HEK293T (cell line): ENCODE results near the gene CCDC201.

Experiments
- CTCF ChIA-PET: fragments of 350-600 bp; formaldehyde crosslinking; extraction: SDS; loops from one replicate; lab custom pipeline; 2021; ENCODE audit warnings: antibody characterized with exemption, inconsistent platforms; lab: Yijun Ruan, JAX
- POLR2A ChIA-PET: fragments of 350-600 bp; formaldehyde crosslinking; extraction: SDS; loops from one replicate; lab custom pipeline; 2020; ENCODE audit warnings: antibody characterized with exemption, inconsistent platforms; lab: Yijun Ruan, JAX
- DNase-seq: peaks from one replicate; pipeline ENCODE4 v3.0.0; 2012; ENCODE audit warnings: mixed read lengths; ENCODE audit errors: extremely low spot score
- ARNT ChIP-seq: fragments of 450-650 bp; IDR thresholded peaks from 2 replicates; pipeline ENCODE4 v1.6.1; 2017; ENCODE audit warnings: mild to moderate bottlenecking
- BHLHE40 ChIP-seq: fragments of 450-650 bp; IDR thresholded peaks from 2 replicates; pipeline ENCODE4 v1.6.1; 2016; ENCODE audit warnings: mild to moderate bottlenecking, moderate library complexity, borderline replicate concordance
- CTBP1 ChIP-seq: fragments of 450-650 bp; IDR thresholded peaks from 2 replicates; pipeline ENCODE4 v1.6.1; 2016; ENCODE audit warnings: borderline replicate concordance
- ELF4 ChIP-seq: fragments of 450-650 bp; IDR thresholded peaks from 2 replicates; pipeline ENCODE4 v1.6.1; 2017; ENCODE audit warnings: antibody characterized with exemption
- FOXA1 ChIP-seq: fragments of 450-650 bp; IDR thresholded peaks from 2 replicates; pipeline ENCODE4 v1.6.1; 2016; ENCODE audit warnings: mild to moderate bottlenecking
- FOXK2 ChIP-seq: fragments of 450-650 bp; IDR thresholded peaks from 2 replicates; pipeline ENCODE4 v1.6.1; 2016; ENCODE audit warnings: mild to moderate bottlenecking
- FOXM1 ChIP-seq: fragments of 450-650 bp; IDR thresholded peaks from 2 replicates; pipeline ENCODE4 v1.6.1; 2017; ENCODE audit warnings: mild to moderate bottlenecking, borderline replicate concordance
- HDGF ChIP-seq: fragments of 450-650 bp; IDR thresholded peaks from 2 replicates; pipeline ENCODE4 v1.6.1; 2017; ENCODE audit warnings: antibody characterized with exemption, borderline replicate concordance
- L3MBTL2 ChIP-seq: fragments of 450-650 bp; conservative IDR thresholded peaks from 2 replicates; pipeline ENCODE4 v1.6.1; 2016; ENCODE audit warnings: mild to moderate bottlenecking
- LEF1 ChIP-seq: fragments of 450-650 bp; IDR thresholded peaks from 2 replicates; pipeline ENCODE4 v1.6.1; 2017; ENCODE audit warnings: mild to moderate bottlenecking, borderline replicate concordance
- NFRKB ChIP-seq: fragments of 450-650 bp; IDR thresholded peaks from 2 replicates; pipeline ENCODE4 v1.6.1; 2016; ENCODE audit warnings: mild to moderate bottlenecking, moderate library complexity
- SP1 ChIP-seq: fragments of 450-650 bp; IDR thresholded peaks from 2 replicates; pipeline ENCODE4 v1.6.1; 2017
- SUZ12 ChIP-seq: fragments of 450-650 bp; IDR thresholded peaks from 2 replicates; pipeline ENCODE4 v1.6.1; 2016; ENCODE audit warnings: mild to moderate bottlenecking
- TARDBP ChIP-seq: fragments of 450-650 bp; IDR thresholded peaks from 2 replicates; pipeline ENCODE4 v1.6.1; 2016
- ZNF384 ChIP-seq: fragments of 450-650 bp; IDR thresholded peaks from 2 replicates; pipeline ENCODE4 v1.6.1; 2016
- TF ChIP-seq, protein P1 (sequence below): fragments of 450-650 bp; IDR thresholded peaks from 2 replicates; pipeline ENCODE4 v1.6.1; 2016

Gene CCDC201, protein sequence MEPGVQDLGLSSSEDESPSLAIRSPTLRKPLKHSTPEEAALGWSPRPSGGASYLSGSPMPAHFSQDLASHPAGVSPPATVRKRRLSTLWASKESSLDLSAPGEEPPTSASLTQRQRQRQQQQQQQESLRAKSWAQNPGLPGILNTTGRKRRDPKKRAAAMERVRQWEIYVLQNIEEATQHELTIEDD

DNA sequence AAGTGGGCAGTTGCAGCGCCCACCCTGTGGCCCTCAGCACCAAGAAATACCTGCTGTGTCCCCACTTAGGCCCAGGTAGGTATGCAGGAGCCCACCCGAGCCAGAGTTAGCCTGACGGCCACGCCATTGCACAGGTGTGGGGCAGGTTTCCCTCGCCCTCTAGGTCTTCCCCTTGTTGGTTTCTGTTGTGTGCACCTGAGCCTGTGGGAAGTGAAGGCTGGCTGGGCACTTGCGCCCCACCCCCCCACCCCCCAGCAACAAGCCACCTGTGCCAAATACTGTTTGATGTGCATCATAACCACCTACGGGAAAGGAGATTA is at the start of gene CCDC201:
TSS of gene CCDC201 (minus strand) at position 48 of the 320 bp plus-strand sequence. CDS start 75 bp downstream, outside the sequence.
- no peak for DNase-seq
- TF ChIP-seq L3MBTL2 (no peak), NFRKB (no peak), FOXK2 (no peak), ELF4 (no peak)
- POLR2A ChIA-PET = no interaction called here
- CTCF ChIA-PET = interaction anchor here (0.9 kb wide), 1 partner anchor 11 kb away, joined by 4 read pairs; no protein-coding TSS in a partner anchor

DNA sequence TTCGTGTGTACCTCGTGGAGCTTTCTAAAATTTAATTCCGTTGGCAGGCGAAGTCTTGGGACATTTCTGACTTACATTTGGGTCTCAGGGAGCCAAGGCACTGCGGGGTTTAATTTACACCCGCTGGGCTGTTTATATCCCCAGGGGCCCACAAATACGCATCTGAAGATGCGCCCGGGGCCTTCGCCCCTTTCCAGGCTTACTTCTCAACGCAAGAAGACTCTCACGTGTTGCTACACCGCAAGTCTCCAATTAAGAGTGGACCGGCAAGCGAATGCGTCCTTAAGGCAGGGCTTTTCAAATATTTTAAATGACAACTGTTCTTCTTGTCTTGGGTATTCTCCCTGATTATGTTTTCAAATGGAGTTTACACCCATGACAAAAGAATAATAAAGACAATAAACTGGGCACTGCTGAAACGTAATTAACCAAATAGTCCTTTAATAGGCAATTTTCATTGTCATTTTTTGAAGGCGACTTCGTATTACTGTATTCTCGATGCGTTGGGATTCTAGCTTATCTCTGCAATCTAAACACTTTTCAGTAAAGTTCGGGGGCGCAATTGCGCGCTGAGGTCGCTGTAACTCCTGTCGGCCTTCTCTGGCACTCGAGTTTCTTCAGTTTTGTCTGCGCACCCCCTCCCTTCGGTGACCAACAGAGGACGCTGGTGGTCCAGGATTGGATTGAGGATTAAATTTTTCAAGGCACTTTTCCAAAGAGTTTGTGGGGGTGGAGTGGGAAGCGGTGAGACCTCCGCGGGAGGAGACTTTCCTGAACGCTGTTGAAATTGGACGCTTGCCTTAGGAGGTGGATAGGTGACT is 49.0 kb upstream of the CCDC201 start:
- ChIA-PET CTCF (interaction anchor here (0.6 to 2.9 kb wide), 28 partner anchors 10 to 1314 kb away, joined by 3 to 13 read pairs (median 4); no protein-coding TSS in a partner anchor), POLR2A (no interaction called here)
- peak; percentile 54 for DNase-seq

DNA sequence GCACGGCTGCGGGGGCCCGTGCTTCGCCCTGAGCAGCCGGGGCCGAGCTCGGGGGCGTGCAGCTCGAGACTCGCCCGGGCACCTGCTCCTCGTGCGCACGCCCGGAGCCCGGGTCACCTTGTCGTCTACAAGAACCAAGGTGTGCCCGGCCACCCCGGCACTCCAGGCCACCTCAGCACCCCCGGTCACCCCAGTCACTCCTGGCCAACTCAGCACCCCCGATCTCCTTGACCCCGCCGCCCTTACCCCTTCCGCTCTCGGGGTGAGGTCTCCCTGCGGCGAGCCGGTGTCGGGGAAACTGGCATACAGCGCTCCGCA is 48.5 kb upstream of the CCDC201 start:
- DNase-seq = no peak
- CTCF ChIA-PET = interaction anchor here (0.6 to 2.9 kb wide), 4 partner anchors 32 to 1166 kb away, joined by 3 to 13 read pairs (median 8); no protein-coding TSS in a partner anchor
- POLR2A ChIA-PET = no interaction called here
- no peak for TF ChIP-seq ZNF384
- TF ChIP-seq LEF1 = no peak
- TF ChIP-seq FOXK2 = no peak
- TF ChIP-seq FOXA1 = no peak
- TF ChIP-seq L3MBTL2 = no peak
- TF ChIP-seq BHLHE40 = no peak
- TF ChIP-seq TARDBP = no peak
- TF ChIP-seq SP1 = no peak
- no peak for TF ChIP-seq ELF4
- no peak for TF ChIP-seq SUZ12
- no peak for TF ChIP-seq CTBP1
- TF ChIP-seq ARNT = no peak
- no peak for TF ChIP-seq NFRKB
- TF ChIP-seq, protein P1, sequence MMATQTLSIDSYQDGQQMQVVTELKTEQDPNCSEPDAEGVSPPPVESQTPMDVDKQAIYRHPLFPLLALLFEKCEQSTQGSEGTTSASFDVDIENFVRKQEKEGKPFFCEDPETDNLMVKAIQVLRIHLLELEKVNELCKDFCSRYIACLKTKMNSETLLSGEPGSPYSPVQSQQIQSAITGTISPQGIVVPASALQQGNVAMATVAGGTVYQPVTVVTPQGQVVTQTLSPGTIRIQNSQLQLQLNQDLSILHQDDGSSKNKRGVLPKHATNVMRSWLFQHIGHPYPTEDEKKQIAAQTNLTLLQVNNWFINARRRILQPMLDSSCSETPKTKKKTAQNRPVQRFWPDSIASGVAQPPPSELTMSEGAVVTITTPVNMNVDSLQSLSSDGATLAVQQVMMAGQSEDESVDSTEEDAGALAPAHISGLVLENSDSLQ = no peak

More for the DNA sequence above, 49.0 kb upstream of the CCDC201 start:
- TF ChIP-seq NFRKB = no peak
- no peak for TF ChIP-seq ELF4

DNA sequence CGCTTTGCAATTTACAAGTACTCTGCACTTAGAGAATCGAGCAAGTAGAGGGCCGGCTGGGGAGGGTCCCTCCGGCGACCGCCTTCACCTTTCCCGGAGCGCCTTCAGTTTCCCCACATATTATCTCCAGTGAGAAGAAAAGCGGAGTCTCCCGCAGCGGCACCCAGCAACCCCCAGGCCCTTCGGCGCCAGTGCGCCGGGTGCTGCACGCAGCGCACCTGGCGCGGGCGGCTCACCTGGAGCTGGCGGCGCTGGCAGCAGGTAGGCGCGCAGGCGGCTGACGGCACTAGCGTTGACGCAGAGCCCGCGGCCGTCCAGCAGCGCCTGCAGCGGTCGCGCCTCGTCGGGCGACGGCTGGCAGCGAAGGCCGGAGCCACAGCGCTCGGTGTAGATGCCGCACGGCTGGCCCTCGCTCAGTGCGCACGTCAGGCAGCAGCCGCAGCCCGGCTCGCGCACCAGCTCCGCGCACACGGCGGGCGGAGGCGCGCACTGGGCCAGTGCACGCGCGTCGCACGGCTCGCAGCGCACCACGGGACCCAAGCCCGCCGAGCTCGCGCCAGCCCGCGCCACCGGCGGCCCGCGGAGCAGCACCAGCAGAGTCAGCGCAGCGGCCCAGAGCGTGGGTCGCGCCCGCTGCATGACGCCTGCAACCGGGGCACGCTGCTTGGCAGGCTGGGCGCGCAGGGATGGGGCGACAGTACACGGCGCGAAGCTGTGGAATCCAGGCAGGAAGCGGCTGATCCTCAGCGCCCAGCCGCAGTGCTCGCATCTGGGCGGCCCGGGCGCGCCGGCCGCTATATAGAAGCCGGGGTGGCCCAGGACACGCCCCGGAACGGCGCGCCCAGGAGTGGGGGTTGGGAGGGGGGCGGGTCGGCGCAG is 47.9 kb upstream of the CCDC201 start, which contains the start of gene IGFBP3:
TSS of gene IGFBP3 (minus strand) at position 771 of the 879 bp plus-strand sequence. CDS start at position 639, 132 bp downstream.
- TF ChIP-seq, protein P1 = no peak
- TF ChIP-seq TARDBP (no peak), ELF4 (no peak), ZNF384 (no peak), SUZ12 (no peak), FOXK2 (no peak), BHLHE40 (no peak), NFRKB (no peak), ARNT (no peak), CTBP1 (no peak), SP1 (no peak), FOXA1 (no peak), HDGF (no peak), FOXM1 (no peak), LEF1 (no peak), L3MBTL2 (no peak)
- ChIA-PET CTCF (interaction anchor here (0.6 to 2.9 kb wide), 4 partner anchors 33 to 1166 kb away, joined by 3 to 13 read pairs (median 8); no protein-coding TSS in a partner anchor), POLR2A (no interaction called here)
- DNase-seq = peak; percentile 48

DNA sequence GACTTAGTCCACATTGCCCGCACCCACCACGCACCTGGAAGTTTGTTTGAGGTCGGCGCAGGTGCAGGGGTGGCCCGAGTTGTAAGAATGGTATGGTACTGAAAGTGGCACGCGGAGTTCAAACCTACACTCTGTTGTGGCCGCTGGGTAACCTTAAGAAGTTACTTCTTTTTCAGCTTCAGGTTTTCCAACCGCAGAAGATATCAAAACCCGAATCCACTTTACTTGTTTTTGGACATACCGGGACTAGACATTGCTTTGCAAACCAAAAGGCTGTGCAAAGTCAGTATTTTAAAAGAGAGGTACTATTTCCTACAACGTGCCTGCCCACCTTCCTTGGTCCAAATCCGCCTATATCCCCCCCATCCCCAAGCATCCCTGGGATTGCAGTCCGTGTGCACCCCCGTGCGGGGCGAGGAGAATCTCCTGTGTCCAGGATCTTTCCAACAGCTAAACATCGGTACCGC is 47.1 kb upstream of the CCDC201 start:
- no peak for DNase-seq
- no peak for TF ChIP-seq L3MBTL2
- TF ChIP-seq BHLHE40 = no peak
- no peak for TF ChIP-seq ARNT
- no peak for TF ChIP-seq SP1
- TF ChIP-seq CTBP1 = no peak
- TF ChIP-seq, protein P1 = no peak
- TF ChIP-seq ELF4 = no peak
- no peak for TF ChIP-seq ZNF384
- no peak for TF ChIP-seq TARDBP
- TF ChIP-seq FOXM1 = no peak
- no peak for TF ChIP-seq HDGF
- no peak for TF ChIP-seq FOXK2
- no peak for TF ChIP-seq SUZ12
- TF ChIP-seq NFRKB = no peak
- no peak for TF ChIP-seq LEF1
- TF ChIP-seq FOXA1 = no peak
- CTCF ChIA-PET = no interaction called here
- POLR2A ChIA-PET = no interaction called here
